ENCODE data around the gene ARPC5.
"Not testable (repeated sequence)": the region's sequence is repeated elsewhere in the genome, so short reads cannot be mapped to it uniquely, and the experiment has no call there.

Gene ARPC5

GRCh38 chr1:183645531-183645930 is 9.9 kb upstream of the ARPC5 start:
- no peak for DNase-seq

- DNase-seq = no peak
These were observed 6.6 kb upstream of the ARPC5 start for GRCh38 chr1:183642166-183642565.

- no peak for DNase-seq
These were observed 4.6 kb upstream of the ARPC5 start for GRCh38 chr1:183640193-183640592.

- DNase-seq = no peak
These were observed 3.2 kb upstream of the ARPC5 start for GRCh38 chr1:183638649-183639387.

- DNase-seq = no peak
These were observed 1.2 kb upstream of the ARPC5 start for GRCh38 chr1:183636783-183637182.

GRCh38 chr1:183636334-183636682 is 725 bp upstream of the ARPC5 start:
- no peak for DNase-seq

GRCh38 chr1:183635099-183635605 is 431 bp downstream of the ARPC5 start:
- no peak for DNase-seq

GRCh38 chr1:183634429-183635065 is 1.0 kb downstream of the ARPC5 start:
- DNase-seq = no peak

GRCh38 chr1:183633676-183634343 is 1.8 kb downstream of the ARPC5 start:
- DNase-seq = no peak

GRCh38 chr1:183632964-183633363 is 2.6 kb downstream of the ARPC5 start:
- no peak for DNase-seq

GRCh38 chr1:183632114-183632513 is 3.5 kb downstream of the ARPC5 start:
- DNase-seq = no peak

GRCh38 chr1:183630748-183631147 is 4.8 kb downstream of the ARPC5 start:
- no peak for DNase-seq

- DNase-seq = no peak
These were observed 7.0 kb downstream of the ARPC5 start for GRCh38 chr1:183628537-183628936.

GRCh38 chr1:183626236-183626635 is 9.3 kb downstream of the ARPC5 start:
- not testable (repeated sequence) for DNase-seq

GRCh38 chr1:183622884-183623785 is 12.4 kb downstream of the ARPC5 start:
- DNase-seq = peak; percentile 12

GRCh38 chr1:183622013-183622412 is 13.6 kb downstream of the ARPC5 start:
- no peak for DNase-seq

GRCh38 chr1:183620311-183620710 is 15.3 kb downstream of the ARPC5 start:
- no peak for DNase-seq

GRCh38 chr1:183619781-183620180 is 15.8 kb downstream of the ARPC5 start:
- no peak for DNase-seq

GRCh38 chr1:183618202-183618601 is 17.4 kb downstream of the ARPC5 start:
- DNase-seq = not testable (repeated sequence)

- DNase-seq = not testable (repeated sequence)
These were observed 22.6 kb downstream of the ARPC5 start for GRCh38 chr1:183612975-183613374.

- no peak for DNase-seq
These were observed 23.2 kb downstream of the ARPC5 start for GRCh38 chr1:183612407-183612806.

GRCh38 chr1:183611021-183611420 is 24.6 kb downstream of the ARPC5 start:
- no peak for DNase-seq
